A549 treated with GW870086 at 1 μM for 4 hours (cell line): ENCODE results near the gene DOLPP1. TPM values are rescaled to one million over a fixed set of nuclear protein-coding genes. Genes with fewer than 3 reads are reported as not detected.

ENCODE experiments used
- total RNA-seq: library from RNA; stranded (reverse); fragments of 200-300 nt; extraction: Qiagen RNA extraction; gene quantifications from 5 replicates; pipeline ENCODE4 v1.2.3, GENCODE V29; 2022; ENCODE audit warnings: low read depth

DOLPP1 gene
- 16.6 to 21.1 TPM (median 18.2 TPM) in 5 replicates for total RNA-seq

GRCh38 chr9:129080601-129081387 lies at the start of gene DOLPP1:
Gene DOLPP1 (plus strand): TSS chr9:129081111. CDS start chr9:129081132, 21 bp downstream.

GRCh38 chr9:129036241-129036922 lies 44.5 kb upstream of the DOLPP1 start, which contains the start of gene MIGA2:
Gene MIGA2 (plus strand): TSS chr9:129036626. CDS start chr9:129040595, 3,969 bp downstream.

GRCh38 chr9:129110740-129111527 lies 30.0 kb downstream of the DOLPP1 start, which contains the start of the genes CRAT and PTPA:
Gene CRAT (minus strand): TSS chr9:129110793. CDS start chr9:129110509, 284 bp downstream.
Gene PTPA (plus strand): TSS chr9:129111415. CDS start chr9:129111601, 186 bp downstream.

Other genes with a start within 250 kb of the DOLPP1 start
- 9.6 to 12.9 TPM (median 11.2 TPM) in 5 replicates for gene KYAT1, start 199.2 kb upstream of the DOLPP1 start, total RNA-seq
- gene LRRC8A, start 199.0 kb upstream of the DOLPP1 start, total RNA-seq: 78.7 to 100 TPM (median 97.4 TPM) in 5 replicates
- gene PHYHD1, start 160.1 kb upstream of the DOLPP1 start, total RNA-seq: 0.48 TPM in 1 of 5 replicates, not detected in the others
- gene DOLK, start 133.5 kb upstream of the DOLPP1 start, total RNA-seq: 33.4 to 41.3 TPM (median 36.7 TPM) in 5 replicates
- gene NUP188, start 133.4 kb upstream of the DOLPP1 start, total RNA-seq: 37.0 to 45.2 TPM (median 38.9 TPM) in 5 replicates
- 33.8 to 53.5 TPM (median 49.7 TPM) in 5 replicates for gene SH3GLB2, start 52.8 kb upstream of the DOLPP1 start, total RNA-seq
- 13.3 to 15.5 TPM (median 13.5 TPM) in 5 replicates for gene MIGA2, start 44.5 kb upstream of the DOLPP1 start, total RNA-seq
- gene CRAT, start 29.7 kb downstream of the DOLPP1 start, total RNA-seq: 23.0 to 31.3 TPM (median 28.3 TPM) in 5 replicates
- 112 to 138 TPM (median 134 TPM) in 5 replicates for gene PTPA, start 30.3 kb downstream of the DOLPP1 start, total RNA-seq
- gene IER5L, start 97.2 kb downstream of the DOLPP1 start, total RNA-seq: 32.4 to 56.7 TPM (median 54.1 TPM) in 5 replicates